ENCODE data around the gene MOB3C.

Gene MOB3C

DNA sequence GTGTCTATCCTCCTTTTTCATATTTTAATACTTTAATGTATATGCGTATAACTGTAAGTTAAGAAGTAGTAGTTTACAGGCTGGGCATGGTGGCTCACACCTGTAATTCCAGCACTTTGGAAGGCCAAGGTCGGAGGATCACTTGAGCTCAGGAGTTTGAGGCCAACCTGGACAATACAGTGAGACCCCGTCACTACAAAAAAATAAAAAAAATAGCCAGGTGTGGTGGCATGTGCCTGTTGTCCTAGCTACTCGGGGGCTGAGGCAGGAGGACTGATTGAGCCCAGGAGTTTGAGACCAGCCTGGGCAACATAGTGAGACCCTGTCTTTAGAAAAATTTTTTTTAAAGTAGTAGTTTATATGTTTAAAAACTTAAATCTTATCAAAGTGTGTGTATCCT lies 29.2 kb upstream of the MOB3C start (continued):
- TF ChIP-seq CSDC2 (CRISPR knock-in tag; IDR thresholded peaks at IDR 0.05) (no peak), ZNF70 (CRISPR knock-in tag; IDR thresholded peaks at IDR 0.05) (no peak), ZFP30 (CRISPR knock-in tag; IDR thresholded peaks at IDR 0.05) (no peak), RARB (CRISPR knock-in tag; IDR thresholded peaks at IDR 0.05) (no peak)

DNA sequence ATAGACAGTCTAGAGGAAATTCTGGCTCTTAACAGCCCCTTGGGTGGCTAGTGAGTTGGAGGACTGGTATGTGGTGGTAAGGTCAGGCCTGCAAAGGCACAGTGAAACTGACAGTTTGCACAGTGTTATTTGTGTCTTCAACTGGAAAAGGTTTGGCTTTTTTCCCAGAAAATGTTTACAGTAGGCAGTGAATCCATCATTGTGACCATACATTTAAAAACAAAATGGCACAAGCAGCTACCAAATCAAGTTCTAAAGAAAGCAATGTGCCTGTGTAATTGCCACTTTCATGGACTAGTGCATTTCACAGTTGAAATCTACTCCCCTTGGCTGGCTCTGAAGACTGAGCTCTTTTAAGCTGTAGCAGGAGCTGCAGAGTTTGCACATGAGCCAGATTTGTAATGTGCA lies 26.8 kb upstream of the MOB3C start:
- TF ChIP-seq, protein P1, sequence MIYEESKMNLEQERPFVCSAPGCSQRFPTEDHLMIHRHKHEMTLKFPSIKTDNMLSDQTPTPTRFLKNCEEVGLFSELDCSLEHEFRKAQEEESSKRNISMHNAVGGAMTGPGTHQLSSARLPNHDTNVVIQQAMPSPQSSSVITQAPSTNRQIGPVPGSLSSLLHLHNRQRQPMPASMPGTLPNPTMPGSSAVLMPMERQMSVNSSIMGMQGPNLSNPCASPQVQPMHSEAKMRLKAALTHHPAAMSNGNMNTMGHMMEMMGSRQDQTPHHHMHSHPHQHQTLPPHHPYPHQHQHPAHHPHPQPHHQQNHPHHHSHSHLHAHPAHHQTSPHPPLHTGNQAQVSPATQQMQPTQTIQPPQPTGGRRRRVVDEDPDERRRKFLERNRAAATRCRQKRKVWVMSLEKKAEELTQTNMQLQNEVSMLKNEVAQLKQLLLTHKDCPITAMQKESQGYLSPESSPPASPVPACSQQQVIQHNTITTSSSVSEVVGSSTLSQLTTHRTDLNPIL (CRISPR knock-in tag; IDR thresholded peaks at IDR 0.05; ENCODE audit: low read depth), result no peak
- TF ChIP-seq TCF4 (CRISPR knock-in tag; IDR thresholded peaks at IDR 0.05; ENCODE audit: borderline replicate concordance) (no peak), ZNF565 (CRISPR knock-in tag; conservative IDR thresholded peaks at IDR 0.05; ENCODE audit: low read depth) (no peak), CSDC2 (CRISPR knock-in tag; IDR thresholded peaks at IDR 0.05) (no peak)
- peak; percentile 99 for ATAC-seq

DNA sequence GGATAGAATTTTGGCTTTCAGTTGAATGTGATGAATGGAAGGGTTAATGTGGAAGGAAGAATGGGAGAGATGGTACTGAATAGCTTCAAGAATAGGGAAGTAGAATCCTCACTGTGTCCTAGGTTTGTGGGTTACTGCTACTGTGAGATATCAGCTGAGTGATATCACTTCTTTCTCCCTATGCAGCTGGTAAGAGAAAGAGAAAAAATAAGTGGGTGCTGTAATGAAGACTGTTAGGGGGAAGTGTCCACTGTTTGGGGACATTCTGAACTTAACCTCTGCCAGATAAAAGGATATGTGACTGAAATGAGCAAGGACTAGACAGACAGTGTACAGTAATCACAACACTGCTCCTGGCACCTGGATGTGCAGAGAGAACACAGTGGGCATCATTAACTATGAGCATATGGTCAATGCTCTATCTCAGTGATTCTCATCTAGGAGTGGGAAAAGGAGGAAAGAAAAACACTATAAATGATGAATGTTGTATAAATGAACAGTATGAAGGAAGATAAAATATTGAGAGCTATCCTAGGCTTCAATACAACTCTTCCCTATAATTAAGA lies 25.6 kb upstream of the MOB3C start:
- no peak for ATAC-seq
- TF ChIP-seq, protein P2, sequence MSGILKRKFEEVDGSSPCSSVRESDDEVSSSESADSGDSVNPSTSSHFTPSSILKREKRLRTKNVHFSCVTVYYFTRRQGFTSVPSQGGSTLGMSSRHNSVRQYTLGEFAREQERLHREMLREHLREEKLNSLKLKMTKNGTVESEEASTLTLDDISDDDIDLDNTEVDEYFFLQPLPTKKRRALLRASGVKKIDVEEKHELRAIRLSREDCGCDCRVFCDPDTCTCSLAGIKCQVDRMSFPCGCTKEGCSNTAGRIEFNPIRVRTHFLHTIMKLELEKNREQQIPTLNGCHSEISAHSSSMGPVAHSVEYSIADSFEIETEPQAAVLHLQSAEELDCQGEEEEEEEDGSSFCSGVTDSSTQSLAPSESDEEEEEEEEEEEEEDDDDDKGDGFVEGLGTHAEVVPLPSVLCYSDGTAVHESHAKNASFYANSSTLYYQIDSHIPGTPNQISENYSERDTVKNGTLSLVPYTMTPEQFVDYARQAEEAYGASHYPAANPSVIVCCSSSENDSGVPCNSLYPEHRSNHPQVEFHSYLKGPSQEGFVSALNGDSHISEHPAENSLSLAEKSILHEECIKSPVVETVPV (CRISPR knock-in tag; IDR thresholded peaks at IDR 0.05), result no peak

DNA sequence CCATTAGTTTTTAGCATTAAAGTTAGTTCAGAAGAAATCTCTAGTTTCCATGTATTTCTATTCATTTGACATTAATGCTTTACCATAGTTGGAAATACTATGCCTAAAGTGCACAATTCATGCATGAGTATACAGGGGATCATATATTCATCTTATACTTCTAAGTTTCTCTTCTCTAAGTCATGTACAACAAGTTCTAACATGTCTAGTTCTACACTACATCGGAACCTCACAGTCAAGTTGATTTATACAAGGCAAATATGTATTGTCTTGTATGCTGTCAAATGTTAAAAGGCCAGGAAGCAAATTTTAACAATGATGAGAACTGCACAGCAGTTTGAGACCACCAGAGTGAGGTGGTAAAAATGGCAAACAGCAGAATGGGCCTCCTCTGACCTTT lies 22.9 kb upstream of the MOB3C start:
- no peak for TF ChIP-seq SNAI2 (CRISPR knock-in tag; IDR thresholded peaks at IDR 0.05)
- TF ChIP-seq, protein P3, sequence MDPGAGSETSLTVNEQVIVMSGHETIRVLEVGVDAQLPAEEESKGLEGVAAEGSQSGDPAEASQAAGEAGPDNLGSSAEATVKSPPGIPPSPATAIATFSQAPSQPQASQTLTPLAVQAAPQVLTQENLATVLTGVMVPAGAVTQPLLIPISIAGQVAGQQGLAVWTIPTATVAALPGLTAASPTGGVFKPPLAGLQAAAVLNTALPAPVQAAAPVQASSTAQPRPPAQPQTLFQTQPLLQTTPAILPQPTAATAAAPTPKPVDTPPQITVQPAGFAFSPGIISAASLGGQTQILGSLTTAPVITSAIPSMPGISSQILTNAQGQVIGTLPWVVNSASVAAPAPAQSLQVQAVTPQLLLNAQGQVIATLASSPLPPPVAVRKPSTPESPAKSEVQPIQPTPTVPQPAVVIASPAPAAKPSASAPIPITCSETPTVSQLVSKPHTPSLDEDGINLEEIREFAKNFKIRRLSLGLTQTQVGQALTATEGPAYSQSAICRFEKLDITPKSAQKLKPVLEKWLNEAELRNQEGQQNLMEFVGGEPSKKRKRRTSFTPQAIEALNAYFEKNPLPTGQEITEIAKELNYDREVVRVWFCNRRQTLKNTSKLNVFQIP (CRISPR knock-in tag; IDR thresholded peaks at IDR 0.05; ENCODE audit: borderline replicate concordance, low read depth), result no peak
- no peak for TF ChIP-seq PPARA (CRISPR knock-in tag; IDR thresholded peaks at IDR 0.05; ENCODE audit: borderline replicate concordance)
- no peak for TF ChIP-seq CSDC2 (CRISPR knock-in tag; IDR thresholded peaks at IDR 0.05)
- no peak for TF ChIP-seq ESRRG (CRISPR knock-in tag; IDR thresholded peaks at IDR 0.05)
- ATAC-seq, result no peak

DNA sequence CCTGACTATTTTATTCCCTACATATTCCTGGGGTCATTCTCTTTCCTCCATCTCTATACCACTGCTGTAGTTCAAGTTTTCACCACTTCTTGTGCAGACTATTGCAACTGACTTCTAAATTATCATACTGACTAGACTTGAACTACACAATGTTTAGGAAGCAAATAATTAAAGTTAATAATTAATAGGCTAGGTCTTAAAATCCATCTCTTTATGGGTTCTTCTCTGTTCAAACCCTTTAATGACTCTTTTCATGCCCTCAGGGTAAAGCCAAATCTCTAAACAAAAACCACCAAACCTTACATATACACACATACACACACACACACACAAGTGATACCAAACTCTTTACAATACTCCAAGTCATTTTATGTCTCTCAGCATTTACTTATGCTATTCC lies 22.3 kb upstream of the MOB3C start:
- no peak for TF ChIP-seq GLIS3 (CRISPR knock-in tag; IDR thresholded peaks at IDR 0.05)
- TF ChIP-seq ZFP3 (CRISPR knock-in tag; IDR thresholded peaks at IDR 0.05), result no peak
- no peak for TF ChIP-seq ZNF565 (CRISPR knock-in tag; conservative IDR thresholded peaks at IDR 0.05; ENCODE audit: low read depth)
- no peak for TF ChIP-seq ZFP30 (CRISPR knock-in tag; IDR thresholded peaks at IDR 0.05)
- ATAC-seq, result no peak

DNA sequence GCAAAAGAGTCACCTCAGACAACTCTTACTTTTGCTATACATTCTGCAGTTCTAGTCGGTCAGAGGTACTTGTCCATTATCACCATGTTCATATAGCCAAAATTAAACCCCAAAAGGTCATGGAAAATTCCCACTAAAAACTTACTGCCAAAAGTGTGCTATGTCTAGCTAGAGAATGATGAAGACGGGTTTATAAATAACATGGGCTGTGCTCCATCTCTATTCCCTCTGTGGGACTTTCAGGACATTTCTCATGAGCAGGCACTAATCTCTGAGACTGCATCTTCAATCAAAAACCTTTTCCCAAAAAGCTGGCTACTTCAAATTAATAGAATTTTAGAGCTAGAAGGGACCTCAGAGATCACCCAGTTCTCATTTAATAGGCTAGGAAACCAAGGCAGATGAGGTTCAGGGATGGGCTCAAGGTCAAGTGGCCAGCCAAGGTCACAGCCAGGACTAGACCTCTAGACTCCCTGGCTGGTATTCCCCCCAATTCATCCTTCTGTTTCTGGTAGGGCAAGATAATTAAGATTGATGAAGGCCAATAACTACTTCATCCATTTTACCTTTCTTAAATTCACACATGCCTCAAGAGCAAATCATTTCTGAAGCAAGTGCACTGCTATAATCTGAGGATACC lies 21.0 kb upstream of the MOB3C start:
- TF ChIP-seq, protein P2 (CRISPR knock-in tag; IDR thresholded peaks at IDR 0.05), result no peak
- TF ChIP-seq PPARA (CRISPR knock-in tag; IDR thresholded peaks at IDR 0.05; ENCODE audit: borderline replicate concordance) (no peak), ZNF565 (CRISPR knock-in tag; conservative IDR thresholded peaks at IDR 0.05; ENCODE audit: low read depth) (no peak), ARNTL (CRISPR knock-in tag; IDR thresholded peaks at IDR 0.05; ENCODE audit: borderline replicate concordance, low read depth) (no peak), ZNF70 (CRISPR knock-in tag; IDR thresholded peaks at IDR 0.05) (no peak)
- ATAC-seq, result no peak

DNA sequence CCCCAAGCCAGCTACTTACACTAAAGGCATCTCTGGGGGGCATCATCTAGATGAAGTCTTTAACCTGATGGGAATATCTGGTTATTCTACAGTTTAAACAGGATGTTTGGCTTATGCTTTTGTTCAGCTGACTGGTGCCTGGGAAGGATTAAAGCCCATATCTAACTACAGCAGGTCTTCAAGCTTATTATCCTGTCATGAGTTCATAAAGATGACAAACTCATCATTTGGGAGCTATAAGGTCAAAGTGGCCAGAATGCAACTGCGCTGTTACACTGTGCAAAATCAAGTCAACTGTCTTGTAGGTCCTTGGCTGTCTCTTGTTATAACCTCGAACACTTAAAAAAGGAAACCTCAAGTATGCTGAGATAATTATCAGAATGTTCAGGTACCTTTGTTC lies 18.6 kb upstream of the MOB3C start:
- no peak for TF ChIP-seq ZNF8 (CRISPR knock-in tag; IDR thresholded peaks at IDR 0.05)
- TF ChIP-seq OSR1 (CRISPR knock-in tag; IDR thresholded peaks at IDR 0.05), result no peak
- TF ChIP-seq ZFP30 (CRISPR knock-in tag; IDR thresholded peaks at IDR 0.05), result no peak

More for the DNA sequence above, 18.6 kb upstream of the MOB3C start:
- no peak for ATAC-seq
